Spleen (tissue), 7 donors: ENCODE data around the gene DAPK1.

Experiments
- POLR2A ChIP-seq, 3 donors: fragments of 450-650 bp; IDR thresholded peaks; one replicate each; pipeline ENCODE4 v1.5.1; 2017; ENCODE audit warnings: antibody characterized with exemption in 3 of 3, mild to moderate bottlenecking in 1 of 3
- POLR2AphosphoS5 ChIP-seq, 3 donors: sonication (generic); formaldehyde crosslinking; IDR thresholded peaks; one replicate each; pipeline ENCODE4 v1.5.1; 2017; ENCODE audit warnings: antibody characterized with exemption in 3 of 3
- TF ChIP-seq, protein P1 (sequence below), 11 experiments: fragments of 200-600 bp in 7 of 11; fragments of 450-650 bp in 4 of 11; sonication (generic) in 4 of 11; IDR thresholded peaks in 8 of 11; conservative IDR thresholded peaks in 3 of 11; 1 replicate in 7 of 11; 2 replicates in 4 of 11; pipeline versions ENCODE4 v1.4.0 to v1.8.0; 2016 to 2021; ENCODE audit warnings: antibody characterized with exemption in 11 of 11, inconsistent platforms in 4 of 11, mild to moderate bottlenecking in 1 of 11
- donor health status: DM: no; HTN: no; CAD: no; lungs with moderate emphysema.
- donor health status: DM: no; HTN: no; CAD: no.
- donor health status: DM: no; HTN: no; CAD: no.

DNA sequence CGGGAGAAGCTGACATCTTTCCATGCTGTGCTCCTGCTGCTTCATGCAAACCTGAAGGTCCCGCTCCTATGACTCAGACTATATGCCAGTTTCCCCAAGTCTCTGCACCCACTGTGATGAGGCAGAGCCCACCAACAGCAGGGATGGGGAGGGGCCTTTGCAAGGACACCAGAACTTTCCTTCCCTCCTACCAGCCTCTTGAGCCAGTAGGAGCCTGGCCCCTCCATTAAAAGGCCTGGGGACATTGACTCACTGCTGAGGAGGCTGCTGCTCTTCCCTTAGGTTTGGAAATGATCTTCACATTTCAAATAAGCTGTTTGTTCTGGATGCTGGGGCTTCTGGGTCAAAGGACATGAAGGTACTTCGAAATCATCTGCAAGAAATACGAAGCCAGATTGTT, 202.2 kb downstream of the DAPK1 start:
- TF ChIP-seq, protein P1, sequence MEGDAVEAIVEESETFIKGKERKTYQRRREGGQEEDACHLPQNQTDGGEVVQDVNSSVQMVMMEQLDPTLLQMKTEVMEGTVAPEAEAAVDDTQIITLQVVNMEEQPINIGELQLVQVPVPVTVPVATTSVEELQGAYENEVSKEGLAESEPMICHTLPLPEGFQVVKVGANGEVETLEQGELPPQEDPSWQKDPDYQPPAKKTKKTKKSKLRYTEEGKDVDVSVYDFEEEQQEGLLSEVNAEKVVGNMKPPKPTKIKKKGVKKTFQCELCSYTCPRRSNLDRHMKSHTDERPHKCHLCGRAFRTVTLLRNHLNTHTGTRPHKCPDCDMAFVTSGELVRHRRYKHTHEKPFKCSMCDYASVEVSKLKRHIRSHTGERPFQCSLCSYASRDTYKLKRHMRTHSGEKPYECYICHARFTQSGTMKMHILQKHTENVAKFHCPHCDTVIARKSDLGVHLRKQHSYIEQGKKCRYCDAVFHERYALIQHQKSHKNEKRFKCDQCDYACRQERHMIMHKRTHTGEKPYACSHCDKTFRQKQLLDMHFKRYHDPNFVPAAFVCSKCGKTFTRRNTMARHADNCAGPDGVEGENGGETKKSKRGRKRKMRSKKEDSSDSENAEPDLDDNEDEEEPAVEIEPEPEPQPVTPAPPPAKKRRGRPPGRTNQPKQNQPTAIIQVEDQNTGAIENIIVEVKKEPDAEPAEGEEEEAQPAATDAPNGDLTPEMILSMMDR (IDR thresholded peaks at IDR 0.05 in 8 of 11, conservative IDR thresholded peaks at IDR 0.05 in 3 of 11), result no peak
- no peak for TF ChIP-seq POLR2AphosphoS5 (IDR thresholded peaks at IDR 0.05)
- no peak for TF ChIP-seq POLR2A (IDR thresholded peaks at IDR 0.05)
